Measurements from ENCODE around the gene SLC25A1.

GRCh38 chr22:19207401-19207808 is 28.9 kb upstream of the SLC25A1 start:
- TF ChIP-seq POLR2A (IDR thresholded peaks at IDR 0.05; ENCODE audit: low read depth, low read length) = no peak
- no peak for TF ChIP-seq POLR2AphosphoS5 (IDR thresholded peaks at IDR 0.05; ENCODE audit: low read depth, low read length)

Measured in GM12892 (cell line).